ENCODE data around the gene MAF.

MAF gene

DNA sequence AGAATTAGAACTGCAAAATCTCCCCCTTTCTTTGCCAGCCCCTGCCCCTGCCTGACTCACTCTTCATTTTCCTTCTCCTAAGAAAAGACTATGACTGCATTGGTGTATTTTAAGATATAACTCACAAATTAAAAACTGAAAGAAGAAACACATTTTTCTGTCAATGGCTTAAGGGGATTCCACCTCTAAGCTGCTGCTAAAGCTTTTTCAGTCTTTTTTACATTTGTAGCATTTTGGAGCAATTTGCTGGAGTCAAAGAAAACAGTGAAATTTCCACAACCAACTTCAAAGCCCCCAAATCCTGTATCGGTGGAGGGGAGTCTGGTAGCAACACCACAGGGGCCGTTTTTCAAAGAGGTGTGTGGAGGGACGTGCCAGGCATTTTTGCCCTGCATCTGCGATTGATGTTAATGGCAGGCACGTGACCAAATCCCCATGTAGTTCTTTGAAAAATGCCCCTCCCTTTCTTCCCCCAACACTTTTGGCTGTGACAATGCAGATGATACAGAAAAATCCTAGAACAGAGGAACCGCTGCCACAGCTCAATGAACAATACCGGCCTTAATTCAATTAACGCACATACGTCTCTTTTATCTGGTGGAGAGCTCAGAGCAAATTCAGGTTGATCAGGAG lies 28.5 kb downstream of the MAF start:
- TF ChIP-seq, protein P1, sequence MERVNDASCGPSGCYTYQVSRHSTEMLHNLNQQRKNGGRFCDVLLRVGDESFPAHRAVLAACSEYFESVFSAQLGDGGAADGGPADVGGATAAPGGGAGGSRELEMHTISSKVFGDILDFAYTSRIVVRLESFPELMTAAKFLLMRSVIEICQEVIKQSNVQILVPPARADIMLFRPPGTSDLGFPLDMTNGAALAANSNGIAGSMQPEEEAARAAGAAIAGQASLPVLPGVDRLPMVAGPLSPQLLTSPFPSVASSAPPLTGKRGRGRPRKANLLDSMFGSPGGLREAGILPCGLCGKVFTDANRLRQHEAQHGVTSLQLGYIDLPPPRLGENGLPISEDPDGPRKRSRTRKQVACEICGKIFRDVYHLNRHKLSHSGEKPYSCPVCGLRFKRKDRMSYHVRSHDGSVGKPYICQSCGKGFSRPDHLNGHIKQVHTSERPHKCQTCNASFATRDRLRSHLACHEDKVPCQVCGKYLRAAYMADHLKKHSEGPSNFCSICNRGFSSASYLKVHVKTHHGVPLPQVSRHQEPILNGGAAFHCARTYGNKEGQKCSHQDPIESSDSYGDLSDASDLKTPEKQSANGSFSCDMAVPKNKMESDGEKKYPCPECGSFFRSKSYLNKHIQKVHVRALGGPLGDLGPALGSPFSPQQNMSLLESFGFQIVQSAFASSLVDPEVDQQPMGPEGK (CRISPR knock-in tag; IDR thresholded peaks at IDR 0.05; ENCODE audit: borderline replicate concordance): no peak
- TF ChIP-seq GLIS3 (CRISPR knock-in tag; IDR thresholded peaks at IDR 0.05): no peak
- TF ChIP-seq ZC3H10 (CRISPR knock-in tag; IDR thresholded peaks at IDR 0.05): no peak
- TF ChIP-seq ISL1 (CRISPR knock-in tag; IDR thresholded peaks at IDR 0.05): no peak
- no peak for TF ChIP-seq CSDC2 (CRISPR knock-in tag; IDR thresholded peaks at IDR 0.05)
- TF ChIP-seq ESRRG (CRISPR knock-in tag; IDR thresholded peaks at IDR 0.05): no peak
- no peak for TF ChIP-seq TCF4 (CRISPR knock-in tag; IDR thresholded peaks at IDR 0.05; ENCODE audit: borderline replicate concordance)
- no peak for TF ChIP-seq ARNTL (CRISPR knock-in tag; IDR thresholded peaks at IDR 0.05; ENCODE audit: borderline replicate concordance, low read depth)
- TF ChIP-seq ZNF565 (CRISPR knock-in tag; conservative IDR thresholded peaks at IDR 0.05; ENCODE audit: low read depth): no peak
- TF ChIP-seq ZNF70 (CRISPR knock-in tag; IDR thresholded peaks at IDR 0.05): no peak
- no peak for TF ChIP-seq ZNF8 (CRISPR knock-in tag; IDR thresholded peaks at IDR 0.05)
- no peak for TF ChIP-seq SNAI2 (CRISPR knock-in tag; IDR thresholded peaks at IDR 0.05)
- TF ChIP-seq, protein P2, sequence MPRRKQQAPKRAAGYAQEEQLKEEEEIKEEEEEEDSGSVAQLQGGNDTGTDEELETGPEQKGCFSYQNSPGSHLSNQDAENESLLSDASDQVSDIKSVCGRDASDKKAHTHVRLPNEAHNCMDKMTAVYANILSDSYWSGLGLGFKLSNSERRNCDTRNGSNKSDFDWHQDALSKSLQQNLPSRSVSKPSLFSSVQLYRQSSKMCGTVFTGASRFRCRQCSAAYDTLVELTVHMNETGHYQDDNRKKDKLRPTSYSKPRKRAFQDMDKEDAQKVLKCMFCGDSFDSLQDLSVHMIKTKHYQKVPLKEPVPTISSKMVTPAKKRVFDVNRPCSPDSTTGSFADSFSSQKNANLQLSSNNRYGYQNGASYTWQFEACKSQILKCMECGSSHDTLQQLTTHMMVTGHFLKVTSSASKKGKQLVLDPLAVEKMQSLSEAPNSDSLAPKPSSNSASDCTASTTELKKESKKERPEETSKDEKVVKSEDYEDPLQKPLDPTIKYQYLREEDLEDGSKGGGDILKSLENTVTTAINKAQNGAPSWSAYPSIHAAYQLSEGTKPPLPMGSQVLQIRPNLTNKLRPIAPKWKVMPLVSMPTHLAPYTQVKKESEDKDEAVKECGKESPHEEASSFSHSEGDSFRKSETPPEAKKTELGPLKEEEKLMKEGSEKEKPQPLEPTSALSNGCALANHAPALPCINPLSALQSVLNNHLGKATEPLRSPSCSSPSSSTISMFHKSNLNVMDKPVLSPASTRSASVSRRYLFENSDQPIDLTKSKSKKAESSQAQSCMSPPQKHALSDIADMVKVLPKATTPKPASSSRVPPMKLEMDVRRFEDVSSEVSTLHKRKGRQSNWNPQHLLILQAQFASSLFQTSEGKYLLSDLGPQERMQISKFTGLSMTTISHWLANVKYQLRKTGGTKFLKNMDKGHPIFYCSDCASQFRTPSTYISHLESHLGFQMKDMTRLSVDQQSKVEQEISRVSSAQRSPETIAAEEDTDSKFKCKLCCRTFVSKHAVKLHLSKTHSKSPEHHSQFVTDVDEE (CRISPR knock-in tag; IDR thresholded peaks at IDR 0.05): no peak
- TF ChIP-seq, protein P3, sequence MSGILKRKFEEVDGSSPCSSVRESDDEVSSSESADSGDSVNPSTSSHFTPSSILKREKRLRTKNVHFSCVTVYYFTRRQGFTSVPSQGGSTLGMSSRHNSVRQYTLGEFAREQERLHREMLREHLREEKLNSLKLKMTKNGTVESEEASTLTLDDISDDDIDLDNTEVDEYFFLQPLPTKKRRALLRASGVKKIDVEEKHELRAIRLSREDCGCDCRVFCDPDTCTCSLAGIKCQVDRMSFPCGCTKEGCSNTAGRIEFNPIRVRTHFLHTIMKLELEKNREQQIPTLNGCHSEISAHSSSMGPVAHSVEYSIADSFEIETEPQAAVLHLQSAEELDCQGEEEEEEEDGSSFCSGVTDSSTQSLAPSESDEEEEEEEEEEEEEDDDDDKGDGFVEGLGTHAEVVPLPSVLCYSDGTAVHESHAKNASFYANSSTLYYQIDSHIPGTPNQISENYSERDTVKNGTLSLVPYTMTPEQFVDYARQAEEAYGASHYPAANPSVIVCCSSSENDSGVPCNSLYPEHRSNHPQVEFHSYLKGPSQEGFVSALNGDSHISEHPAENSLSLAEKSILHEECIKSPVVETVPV (CRISPR knock-in tag; IDR thresholded peaks at IDR 0.05): no peak
- no peak for TF ChIP-seq ZFP30 (CRISPR knock-in tag; IDR thresholded peaks at IDR 0.05)
- TF ChIP-seq RARB (CRISPR knock-in tag; IDR thresholded peaks at IDR 0.05): no peak
- no peak for TF ChIP-seq TOX (CRISPR knock-in tag; IDR thresholded peaks at IDR 0.05; ENCODE audit: borderline replicate concordance)
- no peak for TF ChIP-seq PPARA (CRISPR knock-in tag; IDR thresholded peaks at IDR 0.05; ENCODE audit: borderline replicate concordance)
- no peak for ATAC-seq

DNA sequence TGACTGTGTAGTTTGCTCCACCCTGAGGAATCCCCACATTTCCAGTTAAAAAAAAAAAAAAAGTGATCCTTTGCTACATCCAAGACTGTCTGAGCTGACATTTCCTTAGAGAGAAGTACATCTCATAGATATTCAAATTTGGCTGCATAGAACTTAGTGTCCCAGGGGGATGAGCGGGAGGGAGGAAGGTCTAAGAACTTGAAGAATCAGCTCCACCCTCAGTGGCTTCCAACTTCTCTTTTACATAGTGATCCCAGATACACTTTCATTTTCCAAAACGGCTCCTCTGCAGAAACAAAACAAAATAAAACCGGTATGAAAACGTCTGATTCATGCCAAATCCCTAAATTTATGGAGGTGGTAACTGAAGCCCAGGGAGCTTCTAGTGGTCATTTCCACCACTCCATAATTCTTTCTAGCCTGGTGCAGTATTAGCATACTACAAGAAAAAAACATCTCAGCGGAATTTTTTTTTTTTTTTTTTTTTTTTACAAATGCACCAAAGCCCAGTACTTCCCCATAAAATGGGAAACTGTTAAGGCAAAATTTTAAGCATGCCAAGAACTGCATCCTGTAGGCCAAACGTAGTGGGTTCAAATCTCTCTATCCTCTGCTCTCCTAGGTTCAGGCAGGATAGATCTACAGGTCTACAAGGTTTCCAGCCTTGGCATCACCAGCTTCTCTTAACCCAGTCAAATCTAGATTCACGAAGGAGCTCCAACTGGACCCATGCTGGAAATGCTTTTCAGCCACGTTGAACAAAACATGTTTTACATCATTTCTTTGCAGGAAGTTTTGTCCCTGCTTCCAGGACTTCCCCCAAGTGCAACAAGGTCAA lies 29.3 kb downstream of the MAF start:
- TF ChIP-seq, protein P3 (CRISPR knock-in tag; IDR thresholded peaks at IDR 0.05): no peak
- no peak for TF ChIP-seq PPARA (CRISPR knock-in tag; IDR thresholded peaks at IDR 0.05; ENCODE audit: borderline replicate concordance)
- TF ChIP-seq ZNF70 (CRISPR knock-in tag; IDR thresholded peaks at IDR 0.05): no peak
- no peak for TF ChIP-seq TCF4 (CRISPR knock-in tag; IDR thresholded peaks at IDR 0.05; ENCODE audit: borderline replicate concordance)
- TF ChIP-seq, protein P4, sequence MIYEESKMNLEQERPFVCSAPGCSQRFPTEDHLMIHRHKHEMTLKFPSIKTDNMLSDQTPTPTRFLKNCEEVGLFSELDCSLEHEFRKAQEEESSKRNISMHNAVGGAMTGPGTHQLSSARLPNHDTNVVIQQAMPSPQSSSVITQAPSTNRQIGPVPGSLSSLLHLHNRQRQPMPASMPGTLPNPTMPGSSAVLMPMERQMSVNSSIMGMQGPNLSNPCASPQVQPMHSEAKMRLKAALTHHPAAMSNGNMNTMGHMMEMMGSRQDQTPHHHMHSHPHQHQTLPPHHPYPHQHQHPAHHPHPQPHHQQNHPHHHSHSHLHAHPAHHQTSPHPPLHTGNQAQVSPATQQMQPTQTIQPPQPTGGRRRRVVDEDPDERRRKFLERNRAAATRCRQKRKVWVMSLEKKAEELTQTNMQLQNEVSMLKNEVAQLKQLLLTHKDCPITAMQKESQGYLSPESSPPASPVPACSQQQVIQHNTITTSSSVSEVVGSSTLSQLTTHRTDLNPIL (CRISPR knock-in tag; IDR thresholded peaks at IDR 0.05; ENCODE audit: low read depth): no peak
- no peak for TF ChIP-seq ZFP3 (CRISPR knock-in tag; IDR thresholded peaks at IDR 0.05)
- TF ChIP-seq, protein P1 (CRISPR knock-in tag; IDR thresholded peaks at IDR 0.05; ENCODE audit: borderline replicate concordance): no peak
- no peak for TF ChIP-seq OSR1 (CRISPR knock-in tag; IDR thresholded peaks at IDR 0.05)
- TF ChIP-seq, protein P2 (CRISPR knock-in tag; IDR thresholded peaks at IDR 0.05): no peak
- no peak for TF ChIP-seq GLIS3 (CRISPR knock-in tag; IDR thresholded peaks at IDR 0.05)
- no peak for TF ChIP-seq SNAI2 (CRISPR knock-in tag; IDR thresholded peaks at IDR 0.05)
- no peak for TF ChIP-seq BACH2 (CRISPR knock-in tag; IDR thresholded peaks at IDR 0.05; ENCODE audit: borderline replicate concordance)
- TF ChIP-seq CSDC2 (CRISPR knock-in tag; IDR thresholded peaks at IDR 0.05): no peak
- no peak for TF ChIP-seq ZNF8 (CRISPR knock-in tag; IDR thresholded peaks at IDR 0.05)
- no peak for TF ChIP-seq ISL1 (CRISPR knock-in tag; IDR thresholded peaks at IDR 0.05)
- no peak for TF ChIP-seq ESRRG (CRISPR knock-in tag; IDR thresholded peaks at IDR 0.05)
- no peak for TF ChIP-seq ZNF565 (CRISPR knock-in tag; conservative IDR thresholded peaks at IDR 0.05; ENCODE audit: low read depth)
- no peak for TF ChIP-seq ZFP30 (CRISPR knock-in tag; IDR thresholded peaks at IDR 0.05)

More for the DNA sequence above, 29.3 kb downstream of the MAF start:
- no peak for ATAC-seq
